GM21390 (cell line): Measurements from ENCODE around the gene BAD.

ENCODE experiments used
- ATAC-seq: cut with Tn5 transposase; IDR thresholded peaks from one replicate; pipeline ENCODE4 v1.9.1; 2021; ENCODE audit not compliant: unreplicated experiment

The BAD gene

GRCh38 chr11:64261556-64262080, 22.8 kb downstream of the BAD start:
- ATAC-seq, result no peak

GRCh38 chr11:64260147-64260708, 24.2 kb downstream of the BAD start:
- no peak for ATAC-seq

GRCh38 chr11:64259533-64260067, 24.9 kb downstream of the BAD start:
- no peak for ATAC-seq

GRCh38 chr11:64258946-64259532, 25.4 kb downstream of the BAD start:
- no peak for ATAC-seq

- no peak for ATAC-seq
These were observed 26.1 kb downstream of the BAD start for GRCh38 chr11:64258356-64258755.

- ATAC-seq, result no peak
These were observed 28.2 kb downstream of the BAD start for GRCh38 chr11:64256300-64256699.

GRCh38 chr11:64255135-64256128, 29.0 kb downstream of the BAD start:
- ATAC-seq, result no peak

GRCh38 chr11:64254326-64254725, 30.1 kb downstream of the BAD start:
- no peak for ATAC-seq

GRCh38 chr11:64253481-64253880, 31.0 kb downstream of the BAD start:
- ATAC-seq, result no peak

GRCh38 chr11:64253043-64253442, 31.4 kb downstream of the BAD start:
- no peak for ATAC-seq

GRCh38 chr11:64252003-64252872, 32.2 kb downstream of the BAD start:
- no peak for ATAC-seq

GRCh38 chr11:64251753-64252002, 32.8 kb downstream of the BAD start:
- no peak for ATAC-seq

- ATAC-seq, result peak; percentile 40
These were observed 33.3 kb downstream of the BAD start, which contains the start of gene PLCB3 for GRCh38 chr11:64251016-64251752. Gene PLCB3 (plus strand): TSS chr11:64251530. CDS start chr11:64251650, 120 bp downstream.

GRCh38 chr11:64250415-64251015, 34.0 kb downstream of the BAD start:
- ATAC-seq, result no peak

GRCh38 chr11:64249563-64250414, 34.7 kb downstream of the BAD start:
- ATAC-seq, result no peak

- ATAC-seq, result no peak
These were observed 35.4 kb downstream of the BAD start for GRCh38 chr11:64249038-64249437.

- no peak for ATAC-seq
These were observed 35.9 kb downstream of the BAD start for GRCh38 chr11:64248578-64248977.

- no peak for ATAC-seq
These were observed 36.5 kb downstream of the BAD start for GRCh38 chr11:64247729-64248531.
